Embryonic facial prominence (tissue), 1 donor: Measurements from ENCODE around the gene CTNNBL1.
"Not testable (repeated sequence)": the region's sequence is repeated elsewhere in the genome, so short reads cannot be mapped to it uniquely, and the experiment has no call there.

Experiments used
- DNase-seq: peaks from one replicate; pipeline ENCODE4 v3.0.0-alpha.2; 2016; ENCODE audit errors: extremely low spot score

CTNNBL1 gene

DNA sequence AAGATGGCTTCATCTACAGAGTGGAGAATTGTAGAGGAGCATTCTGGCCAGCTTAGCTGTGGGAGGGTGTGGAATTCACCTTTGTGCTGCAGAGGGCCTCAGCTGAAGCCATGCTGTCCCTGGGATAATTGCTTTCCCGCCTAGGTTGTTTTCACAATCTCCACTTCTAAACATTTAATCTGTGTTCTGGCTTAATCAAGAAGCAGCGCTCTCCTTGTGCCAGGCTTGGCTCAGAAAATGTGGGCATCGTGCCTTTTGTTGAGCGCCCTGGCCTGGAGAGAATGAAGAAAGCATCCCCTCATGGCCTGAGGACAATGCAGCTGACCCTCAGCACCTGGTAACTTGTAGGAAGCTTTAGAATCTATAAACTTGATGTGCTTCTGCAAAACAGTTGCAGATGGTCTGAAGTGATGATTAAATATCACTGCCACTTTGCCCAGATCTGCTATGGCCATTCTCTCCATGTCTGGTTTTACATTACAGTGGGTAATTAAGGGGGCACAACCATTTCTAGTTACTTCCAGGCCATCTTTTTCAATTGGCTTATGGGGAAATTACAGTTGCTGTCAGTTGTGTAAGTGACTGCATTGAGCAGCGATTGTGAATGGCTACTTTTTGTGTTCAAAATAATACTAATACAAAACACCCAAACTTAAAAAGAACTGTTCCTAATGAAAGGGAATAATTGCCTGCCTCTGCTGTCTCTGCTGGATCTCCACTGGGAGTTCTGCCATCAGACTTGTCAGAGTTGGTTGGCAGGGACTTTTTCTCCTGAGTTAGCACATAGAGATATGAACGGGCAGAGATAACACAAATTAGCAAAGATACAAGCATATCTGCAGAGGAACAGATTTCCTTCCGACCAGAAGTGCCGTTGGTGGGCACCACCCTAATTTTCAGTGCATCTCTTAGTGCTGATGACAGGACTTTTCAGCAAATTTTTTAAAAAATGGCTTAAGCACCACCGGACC lies 18.4 kb downstream of the CTNNBL1 start:
- no peak for DNase-seq

DNA sequence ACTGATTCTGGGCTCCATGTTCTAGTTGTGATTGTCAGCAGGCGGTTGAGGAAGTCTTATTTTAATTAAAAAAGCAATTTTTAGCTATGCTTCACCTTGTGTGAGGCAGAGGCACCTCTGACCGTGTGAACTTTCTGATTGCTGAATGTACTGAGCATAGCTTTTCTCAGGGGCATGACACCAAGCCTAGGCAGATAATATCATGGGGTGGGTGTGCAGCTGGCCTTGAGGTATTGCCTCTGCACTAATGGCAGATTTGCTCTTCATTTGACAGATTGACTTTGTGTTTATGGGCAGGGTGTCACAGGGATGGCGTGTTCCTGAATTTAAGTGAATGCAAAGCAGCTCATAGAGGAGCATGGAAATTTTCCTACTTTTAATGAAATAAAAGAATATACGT lies 19.6 kb downstream of the CTNNBL1 start:
- DNase-seq, result no peak

DNA sequence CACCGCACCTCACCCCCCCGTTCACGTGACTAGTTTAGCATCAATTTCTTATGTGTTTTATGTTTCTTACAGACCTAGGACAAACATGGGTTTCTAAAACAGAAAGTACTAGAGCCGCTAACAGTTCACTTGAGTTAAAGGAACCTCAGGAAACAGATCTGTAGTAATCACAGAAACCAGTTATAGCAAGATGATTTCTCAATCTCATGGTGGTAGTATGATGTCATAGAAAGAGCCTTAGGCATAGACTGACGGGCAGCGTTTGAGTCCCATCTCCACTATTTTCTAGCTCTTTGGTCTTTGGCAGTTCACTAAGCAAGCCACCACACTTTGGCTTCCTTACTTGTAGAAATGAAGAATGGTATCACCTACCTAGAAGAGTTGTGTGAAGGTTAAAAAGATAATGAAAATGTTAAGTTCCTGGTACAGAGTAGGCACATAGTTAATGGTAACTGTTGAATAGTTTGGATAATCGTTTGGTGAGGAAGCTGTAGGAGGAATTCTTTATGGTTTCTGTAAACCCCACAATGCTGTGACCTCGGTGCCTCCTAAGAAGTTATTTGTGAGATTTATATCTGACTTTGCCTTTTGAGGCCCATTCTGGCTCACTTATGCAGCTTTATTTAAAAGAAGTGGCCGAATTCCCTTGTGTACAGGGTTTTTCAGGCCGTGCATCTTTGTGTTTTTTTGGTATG lies 21.3 kb downstream of the CTNNBL1 start:
- DNase-seq, result no peak

DNA sequence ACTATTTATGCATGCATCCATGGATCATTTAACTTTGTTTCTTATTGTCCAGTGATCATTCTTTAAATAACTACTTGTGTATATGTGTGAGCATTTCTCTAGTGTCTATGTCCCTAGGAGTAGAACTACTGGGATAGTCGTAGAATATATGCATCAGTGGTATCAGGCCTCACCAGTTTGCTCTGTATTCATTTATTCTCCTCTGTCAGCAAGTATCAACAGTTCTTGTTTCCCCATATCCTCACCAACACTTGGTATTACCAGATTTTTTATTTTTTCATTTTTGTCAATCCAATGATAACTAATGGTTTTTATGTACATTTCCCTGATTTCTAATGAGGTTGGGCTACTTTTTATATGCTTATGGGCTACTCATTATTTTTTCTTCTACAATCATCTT lies 27.9 kb downstream of the CTNNBL1 start:
- no peak for DNase-seq

DNA sequence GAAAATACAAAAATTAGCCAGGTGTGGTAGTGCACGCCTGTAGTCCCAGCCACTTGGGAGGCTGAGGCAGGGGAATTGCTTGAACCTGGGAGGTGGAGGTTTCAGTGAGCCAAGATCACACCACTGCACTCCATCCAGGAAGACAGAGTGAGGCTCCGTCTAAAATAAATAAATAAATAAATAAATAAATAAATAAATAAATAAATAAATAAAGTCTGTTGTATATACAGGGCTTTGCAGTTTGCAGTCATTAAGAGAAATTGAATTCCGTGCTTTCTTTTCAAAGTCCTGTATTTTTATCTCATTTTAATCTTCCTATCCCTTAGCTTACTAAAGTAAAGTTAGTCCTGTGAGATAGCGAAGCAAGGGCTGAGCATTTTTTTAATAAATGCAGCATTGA lies 28.5 kb downstream of the CTNNBL1 start:
- not testable (repeated sequence) for DNase-seq

DNA sequence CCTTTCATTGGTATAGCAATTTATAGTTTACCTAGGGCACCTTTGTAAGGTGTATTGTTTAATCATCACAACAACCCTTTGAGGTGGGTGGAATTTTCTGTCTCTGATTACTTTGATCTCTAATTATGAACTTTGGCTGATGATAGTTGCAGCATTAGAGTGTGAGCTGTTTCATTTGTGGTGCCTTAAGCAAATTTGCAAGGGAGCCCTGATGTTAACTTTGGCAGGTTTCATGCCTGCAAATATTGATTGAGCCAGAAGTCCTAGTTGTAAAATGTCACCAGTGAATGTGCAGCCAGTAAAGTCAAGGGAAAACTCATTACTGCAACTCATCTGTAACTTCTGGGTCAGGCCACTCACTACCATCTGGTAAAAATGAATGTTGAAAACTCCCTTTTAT lies 29.8 kb downstream of the CTNNBL1 start:
- DNase-seq, result no peak

DNA sequence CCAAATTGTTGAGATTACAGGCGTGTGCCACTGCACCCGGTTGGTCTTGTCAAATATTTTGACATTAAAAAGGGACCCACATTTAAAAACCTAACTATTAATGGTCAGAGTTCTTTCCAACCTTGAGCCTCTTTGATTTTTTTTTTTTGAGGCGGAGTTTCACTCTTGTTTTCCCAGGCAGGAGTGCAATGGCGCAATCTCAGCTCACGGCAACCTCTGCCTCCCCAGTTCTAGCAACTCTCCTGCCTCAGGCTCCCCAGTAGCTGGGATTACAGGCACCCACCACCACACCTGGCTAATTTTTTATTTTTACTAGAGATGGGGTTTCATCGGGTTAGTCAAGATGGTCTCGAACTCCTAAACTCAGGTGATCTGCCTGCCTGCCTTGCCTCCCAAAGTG lies 31.3 kb downstream of the CTNNBL1 start:
- no peak for DNase-seq

DNA sequence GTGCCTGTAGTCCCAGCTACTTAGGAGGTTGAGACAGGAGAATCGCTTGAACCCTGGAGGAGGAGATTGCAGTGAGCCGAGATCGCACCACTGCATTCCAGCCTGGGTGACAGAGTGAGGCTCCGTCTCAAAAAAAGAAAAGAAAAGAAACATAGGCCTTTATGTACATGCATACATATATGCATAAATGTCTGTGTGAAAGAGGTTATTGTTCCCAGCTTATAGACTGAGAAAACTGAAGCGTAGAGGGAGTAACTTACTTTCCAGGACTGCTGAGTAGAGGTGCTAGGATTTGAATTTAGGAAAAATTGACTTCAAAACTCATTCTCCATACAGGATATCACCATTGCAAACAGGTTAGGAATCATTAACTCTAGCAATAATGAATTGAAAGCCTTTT lies 32.0 kb downstream of the CTNNBL1 start:
- DNase-seq, result no peak

DNA sequence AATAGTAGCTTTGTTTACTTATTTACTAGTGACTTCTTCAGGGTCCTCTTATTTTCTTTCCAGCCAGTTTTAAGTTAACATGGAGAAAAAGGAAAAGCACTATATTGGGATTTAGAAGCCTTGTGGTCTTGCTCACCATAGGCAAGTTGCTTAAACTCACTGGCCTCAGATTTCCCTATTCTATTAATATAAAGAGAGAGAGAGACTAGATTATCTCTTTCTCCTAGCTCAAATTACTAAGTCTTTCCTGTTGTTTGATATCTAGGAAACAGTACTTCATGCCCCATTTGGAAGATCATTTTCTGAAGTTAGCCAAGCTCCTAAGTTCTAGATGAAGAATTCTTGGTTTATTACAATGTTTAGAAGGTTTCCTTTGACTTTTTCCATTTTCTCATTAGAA lies 32.5 kb downstream of the CTNNBL1 start:
- no peak for DNase-seq

DNA sequence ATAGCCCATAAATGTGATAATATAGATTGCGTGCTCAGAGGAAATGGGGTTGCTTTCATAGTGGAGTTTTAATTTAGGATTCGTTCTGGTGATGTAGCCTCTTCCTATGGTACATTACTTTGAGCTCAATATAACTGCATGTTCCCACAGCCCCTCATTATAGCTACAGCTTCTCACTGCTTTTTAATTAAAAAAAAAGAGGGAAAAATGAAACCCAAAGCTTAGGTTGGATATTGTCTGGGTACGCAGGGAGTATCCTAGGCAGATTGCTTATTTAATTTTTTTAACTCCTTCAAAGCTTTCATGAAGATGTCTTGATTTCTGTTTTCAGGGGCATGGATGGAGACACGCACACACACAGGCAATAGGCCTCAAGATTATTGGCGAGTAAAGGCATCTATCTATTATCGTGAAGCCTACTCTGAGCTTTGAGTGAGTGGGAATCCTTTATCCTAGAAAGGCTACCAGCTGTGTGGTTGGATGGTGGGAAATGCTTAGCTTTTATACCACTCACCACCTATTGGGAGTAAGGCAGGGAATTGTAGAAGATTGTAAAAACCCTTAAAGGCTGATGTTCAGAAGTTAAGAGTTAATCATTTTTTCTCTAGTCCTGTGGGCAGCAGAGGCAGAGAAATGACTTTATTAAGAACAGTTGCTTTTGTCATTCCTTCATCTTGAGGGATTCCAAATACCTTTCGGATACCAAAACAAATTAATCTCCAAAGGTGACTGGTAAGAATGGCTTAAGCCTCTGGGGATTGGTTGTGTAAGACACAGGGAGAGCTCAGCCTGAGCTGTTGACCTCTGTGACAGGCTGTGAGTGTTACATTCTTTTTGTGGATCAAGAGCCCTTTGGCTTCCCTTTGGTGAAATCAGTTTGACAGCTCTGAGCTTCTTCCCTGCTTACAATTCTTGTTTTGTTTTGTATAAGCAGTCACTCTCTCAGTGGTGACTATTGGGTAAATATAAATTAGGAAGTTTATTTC lies 33.4 kb downstream of the CTNNBL1 start:
- no peak for DNase-seq

DNA sequence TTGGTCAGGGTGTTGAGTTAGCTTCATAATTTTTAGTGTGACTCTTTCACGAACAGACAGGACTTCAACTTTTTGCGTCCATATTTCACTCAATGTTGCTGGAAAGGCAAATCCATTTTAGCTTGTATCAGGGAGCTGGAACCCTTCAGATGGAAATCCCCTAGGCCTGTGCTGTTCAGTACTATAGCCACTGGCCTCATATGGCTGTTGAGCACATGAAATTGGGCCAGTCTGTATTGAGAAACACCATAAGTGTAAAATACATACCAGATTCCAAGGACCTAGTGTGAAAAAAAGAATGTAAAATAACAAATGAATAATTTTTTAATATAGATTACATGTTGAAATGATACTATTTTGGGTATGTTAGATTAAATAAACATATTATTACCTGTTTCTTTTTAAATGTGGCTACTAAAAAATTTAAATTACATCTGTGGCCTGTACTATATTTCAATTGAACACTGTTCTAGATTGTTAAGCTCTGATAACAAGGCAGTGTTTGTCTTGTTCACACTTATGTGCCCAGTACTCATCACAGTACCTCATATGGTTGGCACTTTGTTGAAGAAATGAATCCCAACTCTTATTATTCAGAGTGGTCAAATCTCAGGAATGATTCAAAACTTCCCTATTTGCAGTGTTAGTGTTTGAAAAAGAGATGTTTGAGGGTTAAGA lies 34.3 kb downstream of the CTNNBL1 start:
- no peak for DNase-seq

DNA sequence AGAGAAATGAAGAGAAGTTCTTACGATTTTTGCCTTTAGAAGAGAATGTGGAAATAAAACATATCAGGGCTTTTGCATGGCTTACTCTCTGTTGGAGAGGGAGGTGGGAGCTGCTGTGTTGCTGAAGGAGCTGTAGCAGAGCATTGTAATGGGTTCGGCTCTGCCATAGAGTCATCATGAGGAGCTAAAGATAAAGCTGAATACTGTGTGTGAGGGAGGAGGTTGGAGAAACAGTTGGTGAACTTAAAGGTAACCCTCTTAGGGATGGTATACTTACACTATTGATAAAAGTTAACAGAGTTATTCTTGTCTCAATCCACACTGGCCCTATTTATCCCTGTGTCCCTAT lies 34.8 kb downstream of the CTNNBL1 start:
- DNase-seq, result no peak

DNA sequence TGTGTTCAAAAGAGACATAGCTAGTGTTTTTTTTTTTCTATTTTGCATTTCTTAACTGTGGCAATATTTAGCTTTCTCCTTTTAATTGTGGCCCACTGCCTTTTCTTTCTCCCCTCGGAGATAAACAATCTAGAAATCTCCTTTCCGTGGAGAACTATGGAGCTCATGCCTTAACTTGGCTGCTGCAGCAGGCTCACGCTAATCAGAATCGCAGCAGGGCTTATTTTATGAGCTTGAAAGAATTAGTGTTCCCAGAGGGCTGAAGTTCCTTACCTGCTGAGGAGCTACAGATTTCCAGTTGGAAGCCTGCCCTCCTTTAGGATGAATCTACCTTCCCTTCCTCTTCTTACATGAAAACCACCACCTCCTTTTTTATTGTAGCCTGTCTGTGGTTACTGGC lies 35.6 kb downstream of the CTNNBL1 start:
- DNase-seq, result no peak

DNA sequence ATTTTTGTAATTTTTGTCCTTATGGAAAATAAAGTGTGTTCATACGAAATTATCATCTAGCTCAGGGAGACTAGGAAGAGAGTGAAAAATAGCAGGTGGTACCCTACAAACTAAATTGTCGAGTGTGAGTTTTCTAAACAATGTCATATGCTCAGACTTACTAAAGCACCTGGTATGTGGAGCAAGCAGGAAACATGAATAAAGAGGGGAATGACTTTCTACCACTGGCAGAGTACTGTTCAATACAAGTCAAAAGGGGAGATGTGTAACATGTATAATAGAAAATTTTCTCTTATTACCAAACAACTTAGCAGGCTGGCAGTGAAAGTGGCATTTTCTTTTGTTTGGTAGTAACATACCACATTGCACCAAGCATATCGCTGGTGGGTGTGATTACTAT lies 36.1 kb downstream of the CTNNBL1 start:
- no peak for DNase-seq

DNA sequence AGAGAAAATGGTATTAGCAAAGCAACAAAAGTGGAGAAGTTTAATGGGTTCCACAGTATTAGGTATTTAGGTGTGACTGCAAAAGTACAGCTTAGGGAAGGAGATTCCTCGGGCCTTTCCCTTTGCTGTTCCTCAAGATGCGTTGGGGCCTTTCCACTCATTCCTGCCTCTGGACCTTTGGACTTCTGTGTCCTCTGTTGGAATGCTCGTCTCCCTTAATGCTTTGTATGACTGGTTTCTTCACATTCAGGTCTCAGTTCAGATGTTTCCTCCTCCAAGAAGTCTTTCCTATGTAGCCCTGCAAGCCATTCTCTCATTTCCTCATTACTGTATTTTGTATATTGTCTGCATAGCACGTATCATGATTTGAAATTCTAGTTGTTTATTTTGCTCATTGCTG lies 39.6 kb downstream of the CTNNBL1 start:
- no peak for DNase-seq

DNA sequence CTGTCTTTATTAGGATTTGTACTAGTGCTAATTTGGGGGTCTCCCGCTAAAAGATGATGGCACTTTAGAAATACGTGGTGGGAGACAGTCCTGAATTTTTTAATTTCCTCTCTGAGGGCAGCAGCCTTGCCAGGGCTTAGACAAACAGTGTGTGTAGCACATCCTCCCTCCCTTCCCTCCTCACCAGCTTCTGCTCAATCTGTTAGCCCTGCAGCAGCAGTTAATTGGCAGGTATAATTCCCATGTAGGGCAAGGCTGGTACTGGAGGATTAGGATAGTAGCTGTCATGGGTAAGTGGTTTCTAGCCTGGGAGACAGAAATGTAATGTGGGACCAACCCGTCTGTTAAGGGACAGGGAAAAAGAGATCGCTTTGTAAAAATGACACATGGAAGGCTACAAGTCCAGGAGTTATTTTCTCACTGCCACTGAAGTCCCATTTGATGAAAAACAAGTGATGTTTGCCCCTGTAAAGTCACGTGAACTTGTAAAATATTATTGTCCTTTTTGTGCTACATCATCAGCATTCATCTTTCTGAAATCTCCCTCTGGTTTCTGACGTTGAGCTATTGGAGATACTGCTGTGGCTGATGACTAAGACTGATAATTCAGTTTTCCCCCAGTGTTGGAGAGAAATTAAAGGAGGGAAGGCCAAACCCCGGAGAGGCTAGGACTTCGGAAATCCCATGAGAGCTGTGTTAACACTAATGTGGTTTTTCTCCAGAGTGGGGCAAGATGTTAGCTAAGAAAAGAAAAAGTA lies 40.6 kb downstream of the CTNNBL1 start:
- no peak for DNase-seq

DNA sequence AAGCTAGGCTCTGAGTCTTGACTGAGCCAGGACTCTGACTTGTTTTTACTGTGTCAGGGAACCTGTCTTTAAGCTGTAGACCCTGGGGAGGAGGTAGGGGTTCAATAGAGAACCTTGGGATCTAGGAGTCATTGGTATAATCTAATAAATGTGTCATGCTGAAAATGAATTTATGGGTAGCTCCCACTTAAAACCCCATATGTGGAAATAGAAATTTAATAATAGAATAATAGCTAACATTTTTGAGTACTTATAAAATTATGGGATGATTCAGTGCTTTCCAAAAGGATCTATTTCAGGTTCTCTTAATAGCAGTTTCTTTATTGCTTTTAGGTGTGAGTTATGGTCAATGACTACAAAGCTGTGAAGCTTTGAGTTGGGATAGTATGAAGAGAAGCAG lies 41.7 kb downstream of the CTNNBL1 start:
- no peak for DNase-seq

DNA sequence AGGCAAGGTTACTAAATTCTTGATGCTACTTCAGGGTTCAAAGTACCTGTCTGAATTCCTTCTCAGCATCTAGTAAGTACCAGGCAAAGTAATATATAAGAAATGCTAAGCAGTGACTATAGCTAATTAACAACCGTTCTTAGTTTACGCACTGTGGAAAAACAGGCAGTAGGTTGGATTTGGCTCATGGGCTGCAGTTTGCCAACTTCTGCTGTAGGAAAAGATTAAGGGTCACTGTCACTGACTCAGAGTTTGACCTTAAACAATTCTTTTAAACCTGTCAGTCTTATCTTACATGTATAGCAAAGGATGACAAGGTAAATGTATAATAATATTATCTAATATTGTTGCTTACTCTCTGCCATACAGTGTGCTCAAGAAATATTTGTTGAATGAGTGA lies 42.3 kb downstream of the CTNNBL1 start:
- no peak for DNase-seq

DNA sequence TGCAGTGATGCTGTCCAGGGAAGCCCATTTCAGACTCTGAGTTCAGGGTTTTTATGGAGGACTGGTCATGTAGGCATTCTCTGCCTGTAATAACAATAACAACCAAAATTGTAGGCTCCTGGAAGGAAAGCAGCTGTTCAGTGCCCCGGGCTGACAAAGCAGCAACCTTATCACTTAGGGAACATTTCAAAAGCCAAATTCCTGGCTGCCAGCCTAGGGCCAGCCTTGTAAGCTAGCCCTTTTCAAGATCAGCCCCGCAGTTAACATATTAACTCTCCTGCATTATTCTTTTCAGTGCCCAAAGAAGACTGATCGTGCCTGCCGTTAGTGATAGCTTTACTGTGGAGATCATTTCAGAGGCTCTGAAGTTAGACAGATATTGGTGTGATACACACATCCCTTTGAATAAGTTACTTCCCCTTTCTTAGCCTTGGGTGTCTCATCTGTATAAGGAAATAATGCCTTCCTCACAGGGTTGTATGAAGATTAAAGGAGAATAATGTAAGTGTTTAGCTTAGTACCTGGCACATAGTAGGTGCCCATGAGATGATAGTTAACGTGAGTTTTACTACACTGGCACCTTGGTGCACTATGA lies 44.1 kb downstream of the CTNNBL1 start:
- no peak for DNase-seq

DNA sequence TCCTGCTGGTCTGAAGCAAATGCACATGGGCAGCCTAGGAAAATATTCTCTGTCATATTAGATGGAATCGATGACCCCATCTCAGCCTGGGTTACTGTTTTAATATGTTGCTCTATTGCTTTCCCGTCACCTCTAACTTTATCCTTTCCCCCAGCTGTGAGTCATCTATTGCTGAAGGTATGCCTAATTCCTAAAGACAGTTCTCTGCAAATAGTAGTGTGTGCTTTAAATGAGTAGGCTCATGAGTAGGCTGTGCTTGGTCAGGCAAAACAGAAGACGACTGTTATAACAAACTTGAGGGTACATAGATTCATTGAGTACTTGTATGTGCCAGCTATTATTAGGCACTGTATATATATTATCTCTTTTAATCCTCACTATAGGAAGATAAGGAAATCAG lies 47.2 kb downstream of the CTNNBL1 start:
- DNase-seq, result no peak
